K562 (cell line): ENCODE results near the gene STIM1. TPM values are rescaled to one million over a fixed set of nuclear protein-coding genes. Genes with fewer than 3 reads are reported as not detected.

Source experiments
- CEBPB ChIP-seq: fragments of 450-650 bp; IDR thresholded peaks from 2 replicates; pipeline ENCODE4 v1.6.1; 2016; ENCODE audit warnings: missing genetic modification characterization, missing compliant biosample characterization
- ETV5 ChIP-seq: sonication (generic); formaldehyde crosslinking; IDR thresholded peaks from 2 replicates; pipeline ENCODE4 v1.4.0; 2020; ENCODE audit warnings: low read depth, mild to moderate bottlenecking, missing genetic modification reagents
- GATAD2A ChIP-seq: fragments of 450-650 bp; IDR thresholded peaks from 2 replicates; pipeline ENCODE4 v1.6.1; 2017
- HDAC3 ChIP-seq: fragments of 450-650 bp; IDR thresholded peaks from 2 replicates; pipeline ENCODE4 v1.6.1; 2018; ENCODE audit warnings: borderline replicate concordance, mild to moderate bottlenecking, moderate library complexity; ENCODE audit not compliant: partially characterized antibody
- HMGN3 ChIP-seq: IDR thresholded peaks from 2 replicates; pipeline ENCODE4 v1.6.1; 2011; ENCODE audit warnings: borderline replicate concordance, low read depth, mild to moderate bottlenecking, mixed read lengths, low read length; ENCODE audit not compliant: insufficient read length; ENCODE audit errors: extremely low read depth
- HNRNPUL1 ChIP-seq: fragments of 200-400 bp; formaldehyde crosslinking; IDR thresholded peaks from 2 replicates; pipeline ENCODE4 v1.6.1; 2017; ENCODE audit warnings: low read length
- ILK ChIP-seq: fragments of 450-650 bp; IDR thresholded peaks from 2 replicates; pipeline ENCODE4 v1.6.1; 2016; ENCODE audit warnings: missing genetic modification characterization, low read depth, mild to moderate bottlenecking, missing compliant biosample characterization, moderate library complexity, borderline replicate concordance
- MTA2 ChIP-seq: fragments of 450-650 bp; IDR thresholded peaks from 2 replicates; pipeline ENCODE4 v1.6.1; 2016; ENCODE audit warnings: low read depth
- NUFIP1 ChIP-seq: fragments of 450-650 bp; IDR thresholded peaks from 2 replicates; pipeline ENCODE4 v1.6.1; 2018; ENCODE audit not compliant: partially characterized antibody
- RBM25 ChIP-seq: fragments of 200-400 bp; formaldehyde crosslinking; IDR thresholded peaks from 2 replicates; pipeline ENCODE4 v1.6.1; 2018; ENCODE audit warnings: low read length, low read depth, moderate library complexity; ENCODE audit not compliant: severe bottlenecking
- RBM34 ChIP-seq: fragments of 200-400 bp; formaldehyde crosslinking; IDR thresholded peaks from 2 replicates; pipeline ENCODE4 v1.6.1; 2018; ENCODE audit warnings: low read length, borderline replicate concordance; ENCODE audit not compliant: insufficient read depth
- SIX5 ChIP-seq, 2 experiments: IDR thresholded peaks; 2 replicates each; pipeline ENCODE4 v1.6.1; 2011; ENCODE audit warnings: low read length in 2 of 2, borderline replicate concordance in 1 of 2, low read depth in 1 of 2, mild to moderate bottlenecking in 1 of 2, moderate library complexity in 1 of 2; ENCODE audit not compliant: insufficient read depth in 1 of 2
- TGIF2 ChIP-seq: sonication (generic); formaldehyde crosslinking; IDR thresholded peaks from 2 replicates; pipeline ENCODE4 v1.8.1; 2022; ENCODE audit warnings: mild to moderate bottlenecking, missing genetic modification reagents, moderate library complexity
- XRCC4 ChIP-seq: IDR thresholded peaks from one replicate; pipeline ENCODE4 v1.6.1; 2011; ENCODE audit not compliant: insufficient read depth, insufficient read length; ENCODE audit errors: extremely low read depth
- ZKSCAN1 ChIP-seq: fragments of 150-350 bp; IDR thresholded peaks from 2 replicates; pipeline ENCODE4 v1.6.1; 2016; ENCODE audit warnings: low read depth, low read length
- ZNF23 ChIP-seq: fragments of 250-450 bp; sonication (Bioruptor Pico); IDR thresholded peaks from 2 replicates; pipeline ENCODE4 v1.4.0; 2020; ENCODE audit warnings: mild to moderate bottlenecking
- ZSCAN29 ChIP-seq: fragments of 450-650 bp; IDR thresholded peaks from 2 replicates; pipeline ENCODE4 v1.6.1; 2017
- ZSCAN32 ChIP-seq: fragments of 450-650 bp; formaldehyde crosslinking; IDR thresholded peaks from 2 replicates; pipeline ENCODE4 v1.4.0; 2020; ENCODE audit warnings: mild to moderate bottlenecking, moderate library complexity
- polyA plus RNA-seq, 8 experiments: library from polyadenylated mRNA; depleted of rRNA in 4 of 8; stranded (reverse) in 5 of 8; unstranded in 3 of 8; fragments of >200 nt; fragmentation: Nextera tagmentation in 2 of 8; fragmentation: Illumina TruSeq in 1 of 8; extraction: Ambion mirVana in 2 of 8; extraction: Trizol in 1 of 8; gene quantifications; 2 replicates each; pipeline versions ENCODE4 v1.2.1 to v1.2.3, GENCODE V29; 2011 to 2014; ENCODE audit warnings: inconsistent platforms in 1 of 8, missing spikeins in 1 of 8
- total RNA-seq, 7 experiments: library from RNA; depleted of rRNA in 6 of 7; stranded (reverse); fragments of >200 nt in 6 of 7; fragmentation: Illumina TruSeq in 2 of 7; extraction: Trizol in 2 of 7; gene quantifications; 2 replicates each; pipeline versions ENCODE4 v1.2.1 to v1.2.3, GENCODE V29; 2011 to 2021; ENCODE audit warnings: low replicate concordance in 1 of 7
- TF ChIP-seq, protein P1 (sequence below), 2 experiments: fragments of 450-650 bp in 1 of 2; sonication (generic) in 1 of 2; formaldehyde crosslinking in 1 of 2; IDR thresholded peaks in 1 of 2; conservative IDR thresholded peaks in 1 of 2; 2 replicates each; pipeline versions ENCODE4 v1.6.1 to v1.8.1; 2016 to 2023; ENCODE audit warnings: mild to moderate bottlenecking in 2 of 2, moderate library complexity in 2 of 2, inconsistent platforms in 1 of 2, missing genetic modification reagents in 1 of 2
- TF ChIP-seq, protein P2 (sequence below): fragments of 450-650 bp; IDR thresholded peaks from 2 replicates; pipeline ENCODE4 v1.6.1; 2016; ENCODE audit warnings: low read depth, mild to moderate bottlenecking, moderate library complexity
- TF ChIP-seq, protein P3 (sequence below), 2 experiments: IDR thresholded peaks; 2 replicates each; pipeline ENCODE4 v1.6.1; 2011; ENCODE audit warnings: borderline replicate concordance in 1 of 2, control low read depth in 1 of 2, low read depth in 1 of 2, low read length in 1 of 2, mild to moderate bottlenecking in 1 of 2, mixed read lengths in 1 of 2, moderate library complexity in 1 of 2; ENCODE audit not compliant: insufficient read depth in 1 of 2, insufficient read length in 1 of 2, poor library complexity in 1 of 2, severe bottlenecking in 1 of 2; ENCODE audit errors: extremely low read depth in 1 of 2
- TF ChIP-seq, protein P4 (sequence below): fragments of 450-650 bp; IDR thresholded peaks from 2 replicates; pipeline ENCODE4 v1.7.1; 2018; ENCODE audit warnings: mild to moderate bottlenecking, low read depth; ENCODE audit not compliant: partially characterized antibody

Gene STIM1
- total and polyA plus RNA-seq, 9 of the 15 experiments (the other 6 are each of a cell fraction or from before 2014, with no cell fraction given): 7.7 to 50.5 (median 22.5) TPM

DNA sequence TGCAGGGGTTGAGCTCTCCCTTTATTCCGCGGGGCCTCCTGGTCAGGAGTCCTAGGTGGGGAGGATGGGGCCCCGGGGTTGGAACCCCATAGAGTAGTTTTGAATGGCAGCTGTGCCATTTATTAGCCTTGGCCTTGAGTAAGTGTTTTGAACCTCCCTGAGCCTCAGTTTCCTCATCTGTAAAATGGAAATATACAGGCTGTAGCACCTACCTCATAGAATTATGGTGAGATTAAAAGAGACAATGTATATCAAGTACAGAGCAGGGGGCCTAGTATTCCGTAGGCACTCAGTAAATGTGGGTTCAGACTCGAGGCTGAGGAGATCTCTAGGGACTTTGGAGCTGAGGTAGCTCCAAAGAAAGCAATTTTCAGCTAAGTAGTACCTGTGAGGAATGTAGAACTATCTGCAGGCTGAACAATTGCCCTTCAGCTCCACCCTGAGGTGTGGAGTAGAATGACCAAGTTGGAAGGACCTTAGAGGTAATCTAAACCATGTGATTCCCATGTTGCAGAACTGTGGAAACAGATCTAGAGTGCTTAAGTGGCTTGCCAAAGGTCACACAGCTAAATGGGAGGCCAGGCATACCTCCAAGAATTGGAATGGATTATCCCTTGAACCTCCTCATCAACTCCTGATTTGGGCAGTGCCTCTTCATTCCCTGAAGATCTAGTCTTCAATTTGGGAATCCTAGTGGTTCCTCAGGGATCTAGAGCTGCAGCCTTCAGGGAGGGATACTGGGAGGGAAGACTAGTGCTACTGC, 46.4 kb upstream of the STIM1 start (continued):
- TF ChIP-seq TGIF2 (CRISPR knock-in tag): no peak
- TF ChIP-seq, protein P1, sequence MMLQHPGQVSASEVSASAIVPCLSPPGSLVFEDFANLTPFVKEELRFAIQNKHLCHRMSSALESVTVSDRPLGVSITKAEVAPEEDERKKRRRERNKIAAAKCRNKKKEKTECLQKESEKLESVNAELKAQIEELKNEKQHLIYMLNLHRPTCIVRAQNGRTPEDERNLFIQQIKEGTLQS (IDR thresholded peaks at IDR 0.05): no peak
- TF ChIP-seq, protein P1 (CRISPR knock-in tag; conservative IDR thresholded peaks at IDR 0.05): no peak
- no peak for TF ChIP-seq ETV5
- TF ChIP-seq ZSCAN32: no peak
- TF ChIP-seq XRCC4: no peak
- TF ChIP-seq NUFIP1: no peak
- no peak for TF ChIP-seq ZSCAN29
- TF ChIP-seq SIX5 (IDR thresholded peaks at IDR 0.05; ENCODE audit: borderline replicate concordance in 1 of 2, insufficient read depth in 1 of 2, low read depth in 1 of 2, low read length in 2 of 2): no peak
- TF ChIP-seq, protein P2, sequence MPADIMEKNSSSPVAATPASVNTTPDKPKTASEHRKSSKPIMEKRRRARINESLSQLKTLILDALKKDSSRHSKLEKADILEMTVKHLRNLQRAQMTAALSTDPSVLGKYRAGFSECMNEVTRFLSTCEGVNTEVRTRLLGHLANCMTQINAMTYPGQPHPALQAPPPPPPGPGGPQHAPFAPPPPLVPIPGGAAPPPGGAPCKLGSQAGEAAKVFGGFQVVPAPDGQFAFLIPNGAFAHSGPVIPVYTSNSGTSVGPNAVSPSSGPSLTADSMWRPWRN: no peak
- no peak for TF ChIP-seq RBM34
- no peak for TF ChIP-seq ILK (tag)
- TF ChIP-seq HMGN3: no peak
- TF ChIP-seq, protein P3, sequence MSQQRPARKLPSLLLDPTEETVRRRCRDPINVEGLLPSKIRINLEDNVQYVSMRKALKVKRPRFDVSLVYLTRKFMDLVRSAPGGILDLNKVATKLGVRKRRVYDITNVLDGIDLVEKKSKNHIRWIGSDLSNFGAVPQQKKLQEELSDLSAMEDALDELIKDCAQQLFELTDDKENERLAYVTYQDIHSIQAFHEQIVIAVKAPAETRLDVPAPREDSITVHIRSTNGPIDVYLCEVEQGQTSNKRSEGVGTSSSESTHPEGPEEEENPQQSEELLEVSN (IDR thresholded peaks at IDR 0.05; ENCODE audit: borderline replicate concordance in 1 of 2, extremely low read depth in 1 of 2, insufficient read depth in 1 of 2, insufficient read length in 1 of 2, low read depth in 1 of 2, low read length in 1 of 2, poor library complexity in 1 of 2, severe bottlenecking in 1 of 2): no peak
- no peak for TF ChIP-seq HNRNPUL1
- no peak for TF ChIP-seq ZNF23 (CRISPR knock-in tag)
- TF ChIP-seq HDAC3: no peak
- TF ChIP-seq, protein P4, sequence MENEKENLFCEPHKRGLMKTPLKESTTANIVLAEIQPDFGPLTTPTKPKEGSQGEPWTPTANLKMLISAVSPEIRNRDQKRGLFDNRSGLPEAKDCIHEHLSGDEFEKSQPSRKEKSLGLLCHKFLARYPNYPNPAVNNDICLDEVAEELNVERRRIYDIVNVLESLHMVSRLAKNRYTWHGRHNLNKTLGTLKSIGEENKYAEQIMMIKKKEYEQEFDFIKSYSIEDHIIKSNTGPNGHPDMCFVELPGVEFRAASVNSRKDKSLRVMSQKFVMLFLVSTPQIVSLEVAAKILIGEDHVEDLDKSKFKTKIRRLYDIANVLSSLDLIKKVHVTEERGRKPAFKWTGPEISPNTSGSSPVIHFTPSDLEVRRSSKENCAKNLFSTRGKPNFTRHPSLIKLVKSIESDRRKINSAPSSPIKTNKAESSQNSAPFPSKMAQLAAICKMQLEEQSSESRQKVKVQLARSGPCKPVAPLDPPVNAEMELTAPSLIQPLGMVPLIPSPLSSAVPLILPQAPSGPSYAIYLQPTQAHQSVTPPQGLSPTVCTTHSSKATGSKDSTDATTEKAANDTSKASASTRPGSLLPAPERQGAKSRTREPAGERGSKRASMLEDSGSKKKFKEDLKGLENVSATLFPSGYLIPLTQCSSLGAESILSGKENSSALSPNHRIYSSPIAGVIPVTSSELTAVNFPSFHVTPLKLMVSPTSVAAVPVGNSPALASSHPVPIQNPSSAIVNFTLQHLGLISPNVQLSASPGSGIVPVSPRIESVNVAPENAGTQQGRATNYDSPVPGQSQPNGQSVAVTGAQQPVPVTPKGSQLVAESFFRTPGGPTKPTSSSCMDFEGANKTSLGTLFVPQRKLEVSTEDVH: no peak
- no peak for TF ChIP-seq MTA2
- TF ChIP-seq CEBPB (tag): no peak
- TF ChIP-seq GATAD2A: no peak
- peak; percentile 88 for TF ChIP-seq RBM25
- TF ChIP-seq ZKSCAN1: no peak
